NCI-H2196 treated with DMSO at 0.1 percent for 48 hours (cell line): ENCODE measurements around the gene DEDD.

Source experiments
- DNase-seq: peaks from one replicate; lab custom pipeline; 2025; ENCODE audit not compliant: unreplicated experiment; lab: John Stamatoyannopoulos, UW

DEDD gene

GRCh38 chr1:161132410-161133219, at the start of gene DEDD:
Gene DEDD (minus strand): TSS chr1:161132667. CDS start chr1:161124462, 8,205 bp downstream.
- DNase-seq: peak; percentile 93

DNA sequence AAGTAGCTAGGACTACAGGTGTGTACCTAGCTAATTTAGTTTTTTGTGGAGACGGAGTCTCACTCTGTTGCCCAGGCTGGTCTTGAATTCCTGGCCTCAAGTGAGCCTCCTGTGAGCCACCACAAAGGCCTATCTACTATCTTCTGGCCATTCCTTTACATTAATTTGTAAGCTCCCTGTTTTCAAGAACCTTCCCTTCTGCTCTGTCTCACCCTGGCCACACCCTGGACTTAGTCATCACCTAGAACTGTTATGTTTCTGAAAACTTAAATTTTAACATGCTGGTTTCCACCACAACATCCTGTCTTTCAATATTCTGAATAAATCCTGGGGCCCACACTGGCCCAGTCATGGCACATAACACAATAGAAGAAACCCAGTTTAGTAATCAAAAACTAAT, 49.7 kb upstream of the DEDD start:
- DNase-seq: no peak

DNA sequence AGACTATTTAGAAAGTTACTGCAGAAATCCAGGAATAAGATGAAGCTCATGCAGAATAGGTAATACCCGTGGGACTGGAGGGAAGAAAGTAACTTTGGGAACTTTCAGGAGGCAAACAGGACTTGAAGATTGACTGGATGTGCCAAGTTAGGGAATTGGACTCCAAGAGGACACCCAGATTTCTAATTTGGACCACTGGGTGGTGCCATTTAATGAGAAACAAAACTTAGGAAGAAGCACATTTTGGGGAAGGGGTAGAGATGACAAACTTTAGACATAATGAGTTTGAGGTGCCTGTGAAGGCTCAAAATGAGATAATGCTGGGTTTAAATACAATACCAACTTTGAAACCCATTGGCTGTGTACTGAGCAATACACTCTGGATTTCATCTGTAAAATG, 48.2 kb upstream of the DEDD start:
- DNase-seq: no peak

GRCh38 chr1:161179698-161180097, 47.2 kb upstream of the DEDD start:
- DNase-seq: no peak

- DNase-seq: no peak
These were observed 45.4 kb upstream of the DEDD start for GRCh38 chr1:161177936-161178244.

DNA sequence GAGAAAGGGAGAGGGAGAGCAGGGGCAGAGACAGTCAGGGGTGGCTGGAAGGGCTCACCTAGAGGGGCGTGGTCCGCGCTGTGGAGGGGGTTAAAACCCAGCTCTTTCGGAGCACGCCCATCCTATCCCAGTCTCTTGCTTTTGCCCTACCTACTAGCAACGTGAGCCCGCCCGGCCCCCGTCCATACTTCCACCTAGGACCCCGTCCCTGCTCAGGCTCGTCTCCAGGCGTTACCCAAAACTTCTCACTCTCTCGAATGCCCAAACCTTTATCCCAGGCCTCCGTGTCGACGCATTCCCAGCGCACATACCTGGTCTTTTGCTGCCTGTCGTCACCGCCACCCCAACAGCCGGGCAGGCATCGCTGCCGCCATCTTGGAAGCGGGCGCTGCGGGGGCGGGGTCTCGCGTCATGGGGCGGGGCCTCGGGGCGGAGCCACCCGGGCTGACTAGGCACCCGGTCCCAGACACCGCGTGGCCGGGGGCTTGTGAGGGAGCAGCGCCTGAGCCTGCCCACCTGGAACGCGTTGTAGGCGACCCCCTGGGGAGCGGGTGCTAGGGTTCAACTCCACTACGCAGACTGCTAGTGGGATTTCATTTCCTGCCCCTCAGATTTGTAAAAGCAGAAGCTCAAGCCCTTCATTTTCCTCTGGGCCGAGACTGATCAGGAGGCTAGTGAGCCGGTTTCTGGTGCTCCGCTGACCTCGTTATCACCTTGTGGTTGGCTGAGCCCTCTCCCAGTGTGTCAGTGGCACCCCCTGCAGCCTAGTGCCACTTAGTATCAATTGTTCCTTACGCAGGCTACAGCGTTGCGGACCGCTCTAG, 44.9 kb upstream of the DEDD start, which contains the start of gene B4GALT3:
B4GALT3 (minus strand) TSS at position 396 of the 824 bp plus-strand sequence. CDS start 1,447 bp downstream, outside the sequence.
- DNase-seq: peak; percentile 71

GRCh38 chr1:161176468-161177111, 44.1 kb upstream of the DEDD start:
- no peak for DNase-seq

DNA sequence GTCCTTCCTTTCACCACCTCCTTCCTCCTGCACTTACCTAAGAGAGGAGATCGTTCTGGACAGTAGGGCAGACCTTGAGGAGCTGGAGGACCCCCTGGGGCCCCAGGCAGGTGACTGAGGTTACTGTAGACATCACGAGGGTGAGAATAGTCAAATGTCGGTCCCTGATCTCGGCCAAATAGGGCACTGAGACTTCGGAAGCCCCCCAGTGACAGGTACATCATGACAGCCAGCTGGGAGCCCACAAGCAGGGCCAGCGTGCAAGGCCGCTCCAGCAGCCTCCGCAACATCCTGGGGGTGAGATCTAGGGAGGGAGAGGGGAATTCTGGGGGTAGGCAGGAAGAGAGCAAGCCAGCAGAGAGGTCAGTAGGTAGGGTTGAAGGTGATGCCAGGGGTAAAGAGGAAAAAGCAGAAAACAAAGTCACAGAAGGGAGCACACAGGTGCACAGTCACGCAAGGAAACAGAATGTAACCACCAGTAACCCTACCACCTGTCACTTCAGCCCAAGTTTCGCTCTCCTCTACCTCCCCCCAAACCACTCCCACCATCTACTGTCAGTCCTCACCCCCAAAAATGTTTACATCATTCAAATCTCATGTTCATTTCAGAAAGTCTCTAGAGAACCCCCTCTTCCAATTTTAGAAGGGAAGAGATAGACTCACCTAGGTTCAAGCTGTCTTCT, 43.4 kb upstream of the DEDD start:
- DNase-seq: no peak

GRCh38 chr1:161174911-161175310, 42.4 kb upstream of the DEDD start:
- no peak for DNase-seq

DNA sequence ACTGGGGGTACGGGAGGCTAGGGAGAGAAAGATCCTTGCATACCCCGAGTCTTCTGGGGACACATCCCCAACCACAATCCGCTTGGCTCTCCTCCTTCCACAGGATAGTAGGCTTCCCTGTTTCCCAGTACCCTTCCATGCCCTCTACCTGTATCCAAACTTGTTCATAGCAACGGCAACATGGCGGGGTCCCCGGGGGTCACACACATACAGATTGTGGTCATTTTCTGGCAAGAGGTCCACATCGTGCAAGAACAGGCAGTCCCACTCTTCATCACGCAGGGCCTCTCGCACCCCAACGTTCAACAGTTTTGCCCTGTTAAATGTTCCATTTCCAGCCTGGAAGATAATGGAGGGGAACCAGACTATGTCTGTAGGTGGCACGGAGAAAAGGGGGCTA, 41.2 kb upstream of the DEDD start:
- no peak for DNase-seq

DNA sequence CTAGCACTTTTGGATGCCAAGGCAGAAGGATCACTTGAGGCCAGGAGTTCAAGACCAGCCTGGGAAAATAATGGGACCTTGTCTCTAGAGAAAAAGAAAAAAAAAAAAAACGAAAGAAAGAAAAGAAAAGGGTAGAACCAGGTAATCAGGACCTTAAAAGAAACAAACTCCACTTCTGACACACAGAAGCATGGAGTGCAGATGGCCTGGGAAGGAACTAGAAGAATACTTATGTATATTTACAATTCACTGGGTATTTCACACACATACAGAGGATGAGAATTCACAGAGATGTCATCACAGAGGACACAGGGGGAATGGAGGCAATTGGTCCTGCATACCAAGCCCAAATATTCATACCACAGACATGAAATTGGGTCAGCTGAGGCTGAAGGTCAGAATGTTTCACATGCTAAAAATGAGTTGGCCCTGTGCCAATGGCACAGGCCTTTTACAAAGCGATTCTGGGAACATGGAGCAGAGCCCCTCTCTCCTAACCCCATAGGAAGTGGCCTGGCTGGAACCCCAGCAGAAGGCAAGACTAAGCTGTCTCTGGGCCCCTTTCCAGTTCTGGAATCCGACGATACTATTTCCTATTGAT, 40.4 kb upstream of the DEDD start:
- no peak for DNase-seq

DNA sequence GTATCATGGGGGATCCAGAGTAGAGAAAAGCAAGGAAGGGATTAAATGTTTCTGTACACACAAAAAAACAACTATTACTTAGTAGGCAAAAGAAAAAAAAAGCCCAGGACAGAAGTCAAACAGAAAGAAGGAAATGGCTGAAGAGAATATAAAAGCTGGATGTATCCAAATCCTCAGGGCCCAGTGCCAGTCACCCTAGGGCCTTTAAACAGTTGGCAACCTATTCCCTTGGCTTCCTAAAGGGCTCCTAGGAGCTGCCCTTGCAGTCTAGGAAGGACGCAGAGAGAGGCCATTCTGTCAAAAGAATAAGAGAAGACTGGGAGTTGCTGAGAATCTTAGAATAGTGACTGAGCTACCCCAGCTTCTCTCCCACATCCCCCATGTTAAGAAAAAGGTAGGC, 39.9 kb upstream of the DEDD start:
- DNase-seq: no peak

DNA sequence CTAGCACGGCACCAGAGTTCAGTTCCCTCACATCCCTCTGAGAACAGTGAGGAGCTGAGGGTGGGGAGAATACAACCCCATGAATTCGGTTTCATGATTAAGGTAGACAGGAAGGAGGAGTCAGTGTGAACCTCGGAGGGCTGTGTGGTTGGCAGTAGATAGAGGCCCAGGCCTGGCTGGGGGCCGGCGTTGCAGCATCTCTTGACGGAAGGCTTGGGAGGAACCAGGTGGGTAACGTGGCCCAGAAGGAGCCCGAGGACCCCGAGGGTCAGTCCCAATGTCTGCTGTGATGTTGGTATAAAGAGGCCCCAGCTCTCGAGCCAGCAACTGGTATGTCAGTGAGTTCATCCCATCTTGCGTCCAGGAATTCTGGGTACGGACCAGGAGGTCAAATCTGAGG, 39.2 kb upstream of the DEDD start:
- DNase-seq: no peak

- DNase-seq: no peak
These were observed 38.7 kb upstream of the DEDD start for GRCh38 chr1:161171191-161171590.

- DNase-seq: no peak
These were observed 36.4 kb upstream of the DEDD start for GRCh38 chr1:161168906-161169305.

DNA sequence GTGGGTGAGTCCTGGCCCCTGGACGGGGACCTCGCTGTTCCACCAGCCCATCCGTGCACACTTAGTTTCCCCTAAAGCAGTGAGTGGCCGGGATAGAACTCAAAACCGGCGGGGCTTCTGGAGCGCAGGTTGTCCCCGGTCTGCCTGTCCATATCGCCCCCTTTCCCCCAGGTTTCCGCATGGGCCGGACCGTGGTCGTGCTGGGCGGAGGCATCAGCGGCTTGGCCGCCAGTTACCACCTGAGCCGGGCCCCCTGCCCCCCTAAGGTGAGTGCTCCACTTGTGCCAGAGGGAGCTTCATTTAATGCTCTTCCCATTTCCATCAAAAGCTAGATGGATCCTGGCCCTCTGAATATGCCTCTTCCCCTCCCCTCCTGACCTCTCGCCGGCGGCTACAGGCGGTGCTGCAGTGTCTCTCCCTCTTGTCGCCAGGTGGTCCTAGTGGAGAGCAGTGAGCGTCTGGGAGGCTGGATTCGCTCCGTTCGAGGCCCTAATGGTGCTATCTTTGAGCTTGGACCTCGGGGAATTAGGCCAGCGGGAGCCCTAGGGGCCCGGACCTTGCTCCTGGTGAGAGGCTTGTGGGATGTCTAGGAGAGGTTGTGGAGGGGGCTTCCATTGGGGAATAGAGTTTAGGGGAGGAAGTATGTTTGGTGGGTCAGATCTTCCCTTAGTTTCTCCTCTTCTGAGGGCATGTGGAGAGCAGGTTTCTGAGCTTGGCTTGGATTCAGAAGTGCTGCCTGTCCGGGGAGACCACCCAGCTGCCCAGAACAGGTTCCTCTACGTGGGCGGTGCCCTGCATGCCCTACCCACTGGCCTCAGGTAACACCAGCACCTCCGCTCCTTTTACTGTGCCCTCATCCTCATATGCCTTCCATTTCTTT, 34.4 kb upstream of the DEDD start:
- DNase-seq: no peak

DNA sequence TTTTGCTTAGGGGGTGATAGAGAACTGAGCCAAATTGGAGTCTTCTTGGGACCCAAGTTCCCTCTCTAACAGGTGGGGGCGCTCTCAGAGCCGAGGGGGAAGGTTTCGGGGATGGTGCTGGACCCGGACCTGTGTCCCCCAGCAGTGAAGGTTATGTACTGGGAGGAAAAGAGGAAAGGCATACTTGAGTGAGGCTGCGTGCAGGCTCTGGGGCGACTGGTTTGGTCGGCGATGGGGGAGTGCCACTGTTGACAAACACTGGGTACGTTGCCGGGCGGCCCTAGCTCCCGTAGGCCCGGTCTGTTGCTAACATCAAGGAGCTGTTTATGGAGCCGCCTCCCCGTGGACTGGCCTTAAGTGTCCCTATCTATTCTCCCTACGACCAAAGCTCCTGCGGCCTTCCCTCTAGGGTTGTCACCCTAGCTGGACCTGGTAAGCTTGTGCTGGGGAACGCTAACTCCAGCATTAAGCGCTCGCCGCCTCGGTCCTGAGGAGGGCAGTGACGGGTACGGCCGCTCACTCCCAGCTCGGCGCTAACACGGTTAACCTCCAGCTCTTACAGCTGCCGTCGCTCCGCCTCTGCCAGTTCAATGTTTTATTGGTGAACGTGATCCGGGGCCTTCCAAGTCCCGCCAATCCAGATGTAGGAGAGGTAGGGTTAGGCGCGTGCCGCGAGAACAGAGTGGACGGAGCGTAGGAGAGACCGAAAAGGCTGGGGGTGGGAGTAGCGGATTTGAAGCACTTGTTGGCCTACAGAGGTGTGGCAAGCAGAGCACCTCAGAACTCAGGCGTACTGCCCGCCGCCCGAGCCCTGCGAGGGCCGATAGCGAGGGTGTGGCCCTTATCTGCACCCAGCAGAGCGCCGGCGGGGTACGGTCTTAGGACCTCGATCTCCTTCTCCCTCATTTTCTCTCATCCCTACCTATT, 33.5 kb upstream of the DEDD start, which contains the start of gene PPOX:
PPOX (plus strand) TSS at position 685 of the 927 bp plus-strand sequence. CDS start 422 bp downstream, outside the sequence.
- DNase-seq: peak; percentile 96

- DNase-seq: no peak
These were observed 32.6 kb upstream of the DEDD start for GRCh38 chr1:161164901-161165610.
